OCI-LY3 (cell line): Measurements from ENCODE around the gene SURF2.
"Not testable (repeated sequence)": the region's sequence is repeated elsewhere in the genome, so short reads cannot be mapped to it uniquely, and the experiment has no call there.

Experiments used
- EZH2phosphoT487 ChIP-seq: fragments of 200-600 bp; shearing (Covaris generic); IDR thresholded peaks from 2 replicates; pipeline ENCODE4 v1.6.1; 2018; ENCODE audit warnings: antibody characterized with exemption, mixed run types, low read depth
- TF ChIP-seq, protein P1 (sequence below): fragments of 200-600, 300-600 bp; sonication (generic); IDR thresholded peaks from 2 replicates; pipeline ENCODE4 v1.5.1; 2014; ENCODE audit warnings: antibody characterized with exemption, low read length, low read depth

DNA sequence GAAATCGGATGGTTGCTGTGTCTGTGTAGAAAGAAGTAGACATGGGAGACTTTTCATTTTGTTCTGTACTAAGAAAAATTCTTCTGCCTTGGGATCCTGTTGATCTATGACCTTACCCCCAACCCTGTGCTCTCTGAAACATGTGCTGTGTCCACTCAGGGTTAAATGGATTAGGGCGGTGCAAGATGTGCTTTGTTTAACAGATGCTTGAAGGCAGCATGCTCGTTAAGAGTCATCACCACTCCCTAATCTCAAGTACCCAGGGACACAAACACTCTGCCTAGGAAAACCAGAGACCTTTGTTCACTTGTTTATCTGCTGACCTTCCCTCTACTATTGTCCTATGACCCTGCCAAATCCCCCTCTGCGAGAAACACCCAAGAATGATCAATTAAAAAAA lies 35.1 kb downstream of the SURF2 start:
- TF ChIP-seq, protein P1, sequence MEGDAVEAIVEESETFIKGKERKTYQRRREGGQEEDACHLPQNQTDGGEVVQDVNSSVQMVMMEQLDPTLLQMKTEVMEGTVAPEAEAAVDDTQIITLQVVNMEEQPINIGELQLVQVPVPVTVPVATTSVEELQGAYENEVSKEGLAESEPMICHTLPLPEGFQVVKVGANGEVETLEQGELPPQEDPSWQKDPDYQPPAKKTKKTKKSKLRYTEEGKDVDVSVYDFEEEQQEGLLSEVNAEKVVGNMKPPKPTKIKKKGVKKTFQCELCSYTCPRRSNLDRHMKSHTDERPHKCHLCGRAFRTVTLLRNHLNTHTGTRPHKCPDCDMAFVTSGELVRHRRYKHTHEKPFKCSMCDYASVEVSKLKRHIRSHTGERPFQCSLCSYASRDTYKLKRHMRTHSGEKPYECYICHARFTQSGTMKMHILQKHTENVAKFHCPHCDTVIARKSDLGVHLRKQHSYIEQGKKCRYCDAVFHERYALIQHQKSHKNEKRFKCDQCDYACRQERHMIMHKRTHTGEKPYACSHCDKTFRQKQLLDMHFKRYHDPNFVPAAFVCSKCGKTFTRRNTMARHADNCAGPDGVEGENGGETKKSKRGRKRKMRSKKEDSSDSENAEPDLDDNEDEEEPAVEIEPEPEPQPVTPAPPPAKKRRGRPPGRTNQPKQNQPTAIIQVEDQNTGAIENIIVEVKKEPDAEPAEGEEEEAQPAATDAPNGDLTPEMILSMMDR: not testable (repeated sequence)
- not testable (repeated sequence) for TF ChIP-seq EZH2phosphoT487
